HG03064 (cell line): ENCODE measurements around the gene PACSIN2.
"Not testable (repeated sequence)": the region's sequence is repeated elsewhere in the genome, so short reads cannot be mapped to it uniquely, and the experiment has no call there.

Experiments
- ATAC-seq: cut with Tn5 transposase; IDR thresholded peaks from one replicate; pipeline ENCODE4 v1.9.1; 2021; ENCODE audit warnings: low read depth; ENCODE audit not compliant: unreplicated experiment

PACSIN2 gene

GRCh38 chr22:42993651-42994275, 21.2 kb downstream of the PACSIN2 start:
- no peak for ATAC-seq

GRCh38 chr22:42992886-42993479, 22.0 kb downstream of the PACSIN2 start:
- no peak for ATAC-seq

GRCh38 chr22:42992092-42992491, 22.9 kb downstream of the PACSIN2 start:
- no peak for ATAC-seq

GRCh38 chr22:42991010-42991651, 23.8 kb downstream of the PACSIN2 start:
- no peak for ATAC-seq

- ATAC-seq, result no peak
Observed at GRCh38 chr22:42990131-42990838, 24.7 kb downstream of the PACSIN2 start.

GRCh38 chr22:42986115-42986514, 28.8 kb downstream of the PACSIN2 start:
- ATAC-seq, result no peak

- no peak for ATAC-seq
Observed at GRCh38 chr22:42985531-42985905, 29.4 kb downstream of the PACSIN2 start.

GRCh38 chr22:42984814-42985530, 30.0 kb downstream of the PACSIN2 start:
- no peak for ATAC-seq

GRCh38 chr22:42984397-42984796, 30.6 kb downstream of the PACSIN2 start:
- no peak for ATAC-seq

GRCh38 chr22:42983470-42983869, 31.5 kb downstream of the PACSIN2 start:
- ATAC-seq, result no peak

- no peak for ATAC-seq
Observed at GRCh38 chr22:42979606-42980005, 35.3 kb downstream of the PACSIN2 start.

- ATAC-seq, result no peak
Observed at GRCh38 chr22:42978453-42979103, 36.4 kb downstream of the PACSIN2 start.

- ATAC-seq, result no peak
Observed at GRCh38 chr22:42977569-42977968, 37.4 kb downstream of the PACSIN2 start.

GRCh38 chr22:42976217-42976933, 38.6 kb downstream of the PACSIN2 start:
- ATAC-seq, result no peak

- no peak for ATAC-seq
Observed at GRCh38 chr22:42974223-42974622, 40.7 kb downstream of the PACSIN2 start.

GRCh38 chr22:42973536-42973881, 41.4 kb downstream of the PACSIN2 start:
- ATAC-seq, result no peak

GRCh38 chr22:42972649-42973535, 42.1 kb downstream of the PACSIN2 start:
- no peak for ATAC-seq

GRCh38 chr22:42971473-42971860, 43.5 kb downstream of the PACSIN2 start:
- not testable (repeated sequence) for ATAC-seq

GRCh38 chr22:42970029-42970428, 44.9 kb downstream of the PACSIN2 start:
- ATAC-seq, result no peak
